Stimulated activated CD4-positive, alpha-beta T cell treated with anti-CD3 and anti-CD28 coated beads, Interleukin-12 subunit alpha, Interleukin-12 subunit beta, amount 100 ng/mL, for 48 hours (primary cell): ENCODE data around the gene FAM83D.
"Not testable (repeated sequence)": the region's sequence is repeated elsewhere in the genome, so short reads cannot be mapped to it uniquely, and the experiment has no call there.

Source experiments
- DNase-seq, 3 donors: peaks; one replicate each; pipeline ENCODE4 v3.0.0-alpha.2; 2020; ENCODE audit warnings: low read depth in 2 of 3, low spot score in 1 of 3

The FAM83D gene

DNA sequence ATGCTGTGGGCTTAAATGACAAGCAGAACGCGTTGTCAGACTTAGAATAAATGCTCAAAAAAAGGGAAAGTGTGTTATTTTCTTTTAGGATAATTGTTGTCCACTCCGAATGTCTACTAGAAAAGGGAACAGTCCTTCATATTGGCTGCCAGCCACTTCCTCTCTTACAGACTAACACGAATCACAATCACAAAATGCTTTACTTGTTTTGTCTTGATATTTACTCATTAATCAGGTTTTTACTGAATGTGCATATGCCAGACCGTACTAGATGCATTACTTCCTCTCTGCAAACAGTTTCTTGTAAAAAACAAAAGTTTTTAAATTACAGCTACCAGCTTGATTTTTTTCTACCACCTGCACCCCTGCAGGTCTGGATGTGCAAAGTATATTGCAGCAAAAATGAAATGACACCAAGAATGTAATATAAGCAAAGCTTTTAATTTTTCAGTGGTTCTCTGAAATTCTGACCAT is 36.7 kb downstream of the FAM83D start:
- no peak for DNase-seq

GRCh38 chr20:38963745-38964144 is 37.5 kb downstream of the FAM83D start:
- DNase-seq = no peak

DNA sequence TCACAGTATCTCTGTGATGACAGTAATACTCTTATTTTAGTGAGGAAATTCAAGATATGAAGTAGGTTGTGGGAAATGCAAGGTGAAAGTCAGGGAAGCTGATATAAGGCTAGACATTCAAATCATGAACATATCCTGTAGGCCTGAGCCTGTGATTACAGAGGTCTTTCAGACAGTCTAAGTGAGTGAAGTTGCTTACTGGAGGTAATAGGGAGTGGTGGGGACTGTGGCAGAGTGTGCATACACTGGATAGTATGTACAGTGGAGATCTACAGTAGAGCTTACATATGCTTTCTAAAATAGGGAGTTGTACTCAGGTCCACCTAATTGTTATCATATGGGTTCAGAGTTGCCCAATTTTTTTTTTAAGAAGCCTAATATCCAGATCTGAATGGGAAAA is 39.0 kb downstream of the FAM83D start:
- no peak for DNase-seq

DNA sequence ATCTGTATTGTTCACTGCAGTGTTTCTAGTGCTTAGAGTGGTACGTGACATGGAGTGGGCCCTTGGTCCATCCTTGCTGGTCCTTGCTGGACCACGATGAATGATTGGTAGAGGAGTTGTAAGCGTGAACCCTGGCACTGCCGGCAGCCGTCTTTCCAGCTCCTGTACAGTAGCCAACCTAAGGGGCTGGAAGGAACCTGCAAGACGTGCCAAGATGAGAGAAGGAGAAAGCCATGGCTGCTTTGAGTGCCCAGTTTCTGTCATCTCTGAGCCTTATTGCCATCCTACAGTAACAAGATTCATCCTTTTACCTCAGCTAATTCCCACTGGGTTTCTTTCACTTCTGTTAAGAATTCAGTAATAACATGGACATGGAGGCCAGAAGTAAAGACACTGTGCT is 41.9 kb downstream of the FAM83D start:
- no peak for DNase-seq

DNA sequence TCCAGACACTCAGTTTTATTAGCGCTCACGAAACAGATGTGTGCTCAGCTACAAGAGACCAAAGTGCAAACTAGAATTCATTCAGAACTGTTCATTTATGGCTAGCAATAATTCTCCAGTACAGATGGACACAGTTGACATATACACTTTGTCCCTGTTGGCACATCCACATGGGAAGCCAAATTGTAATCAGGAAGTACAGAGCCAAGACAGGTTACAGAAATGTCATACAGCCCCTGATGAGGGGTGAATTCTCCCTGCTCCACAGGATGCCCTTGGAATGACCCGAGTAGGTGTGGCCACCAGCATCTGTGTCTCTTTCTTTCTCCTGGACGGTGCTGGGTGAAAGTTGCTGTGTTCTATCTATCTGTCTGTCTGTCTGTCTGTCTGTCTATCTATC is 43.5 kb downstream of the FAM83D start:
- no peak for DNase-seq

DNA sequence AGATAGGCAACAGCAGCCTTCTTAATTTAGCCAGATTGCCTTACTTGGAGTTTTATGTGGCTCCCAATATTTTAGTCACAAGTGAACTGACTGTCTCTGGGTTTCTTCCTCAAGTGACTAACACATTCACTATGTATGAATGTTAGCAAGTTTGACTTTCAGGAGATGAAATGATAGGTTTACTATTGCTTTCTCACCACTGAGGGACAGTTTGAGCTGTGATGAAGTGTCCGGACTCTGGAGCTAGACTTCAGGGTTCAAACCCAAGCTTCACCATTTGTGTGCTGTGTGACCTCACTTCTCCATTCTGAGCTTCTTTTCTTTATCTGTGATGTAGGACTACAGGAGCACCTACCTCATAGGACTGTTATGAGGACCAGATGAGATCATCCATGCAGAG is 44.1 kb downstream of the FAM83D start:
- no peak for DNase-seq

DNA sequence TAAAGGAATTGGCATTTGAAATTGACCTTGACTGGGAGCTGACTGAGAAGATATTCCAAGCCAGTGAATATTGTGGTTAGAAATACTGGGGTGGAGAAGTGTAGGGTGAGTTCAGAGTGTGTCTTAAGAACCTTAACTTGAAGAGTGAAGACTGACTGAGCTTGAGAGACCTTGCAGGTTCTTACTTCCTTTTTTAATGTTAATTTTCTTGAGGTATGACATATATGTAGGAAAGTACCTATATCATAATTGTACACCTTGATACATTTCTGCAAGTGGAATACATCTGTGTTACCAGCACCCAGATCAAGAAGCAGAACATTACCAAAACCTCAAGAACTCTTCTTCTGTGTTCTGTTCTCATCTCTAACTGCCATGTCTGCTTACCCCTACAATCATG is 46.9 kb downstream of the FAM83D start:
- DNase-seq = no peak

GRCh38 chr20:38973645-38974044 is 47.4 kb downstream of the FAM83D start:
- no peak for DNase-seq

GRCh38 chr20:38975539-38976120 is 49.4 kb downstream of the FAM83D start:
- DNase-seq = no peak

DNA sequence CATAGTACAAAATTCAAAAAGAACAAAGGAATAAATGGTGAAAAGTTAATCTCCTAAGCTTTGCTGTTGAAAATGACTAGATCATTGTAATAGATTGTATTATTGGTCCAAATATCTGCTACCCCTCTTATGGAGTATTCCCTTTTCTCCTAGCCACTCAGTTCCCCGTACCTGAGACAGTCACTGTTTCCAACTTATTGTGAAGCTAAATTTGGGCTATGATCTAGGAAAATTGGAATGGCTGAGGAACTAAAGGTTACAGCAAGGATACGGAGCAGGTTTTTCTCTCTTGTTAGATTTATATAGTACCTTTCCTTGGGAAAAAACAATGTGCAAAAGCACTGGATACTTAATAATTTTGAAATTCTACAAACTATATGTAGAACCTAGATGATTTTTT is 53.2 kb downstream of the FAM83D start:
- DNase-seq = no peak

DNA sequence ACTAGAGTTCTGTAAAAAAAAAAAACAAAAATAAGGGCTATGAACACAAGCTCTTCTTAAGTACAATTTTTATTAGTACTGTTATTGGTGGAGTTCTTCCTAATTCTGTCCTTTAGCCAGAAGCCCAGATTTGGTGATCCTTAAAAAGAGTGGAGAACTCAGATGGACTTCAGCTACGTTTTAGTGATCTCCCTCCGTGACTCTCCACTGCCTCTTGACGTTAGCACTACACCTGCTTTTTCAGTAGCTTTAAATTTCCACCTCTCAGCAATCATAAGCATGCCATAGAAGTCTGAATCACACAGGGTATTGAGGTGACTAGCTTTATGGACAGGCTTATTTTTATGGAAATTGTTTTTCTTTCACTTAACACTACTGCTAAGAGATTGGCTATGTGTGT is 53.6 kb downstream of the FAM83D start:
- DNase-seq = no peak

DNA sequence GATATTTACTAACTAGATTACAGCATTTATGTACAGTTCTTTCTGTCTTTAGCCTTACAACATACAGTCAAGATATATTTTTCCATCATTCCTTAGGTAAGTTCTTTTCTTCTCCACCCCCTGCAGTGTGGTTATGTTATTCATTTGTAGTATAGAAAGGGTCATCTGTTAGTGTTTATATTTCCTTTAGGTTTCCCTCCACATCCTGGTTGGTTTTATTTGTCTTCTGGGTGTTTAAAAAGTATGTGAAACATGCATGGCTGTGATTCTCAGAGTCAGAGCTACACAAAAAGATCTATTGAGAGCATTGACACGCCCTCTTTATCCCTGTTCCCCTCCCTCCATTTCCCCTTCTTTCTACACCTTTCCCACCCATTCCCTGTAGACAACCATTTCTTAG is 56.1 kb downstream of the FAM83D start:
- no peak for DNase-seq

GRCh38 chr20:38985060-38985459 is 58.8 kb downstream of the FAM83D start:
- no peak for DNase-seq

- DNase-seq = no peak
Observed at GRCh38 chr20:38985603-38986170, 59.5 kb downstream of the FAM83D start.

- DNase-seq = no peak
Observed at GRCh38 chr20:38986663-38987062, 60.4 kb downstream of the FAM83D start.

DNA sequence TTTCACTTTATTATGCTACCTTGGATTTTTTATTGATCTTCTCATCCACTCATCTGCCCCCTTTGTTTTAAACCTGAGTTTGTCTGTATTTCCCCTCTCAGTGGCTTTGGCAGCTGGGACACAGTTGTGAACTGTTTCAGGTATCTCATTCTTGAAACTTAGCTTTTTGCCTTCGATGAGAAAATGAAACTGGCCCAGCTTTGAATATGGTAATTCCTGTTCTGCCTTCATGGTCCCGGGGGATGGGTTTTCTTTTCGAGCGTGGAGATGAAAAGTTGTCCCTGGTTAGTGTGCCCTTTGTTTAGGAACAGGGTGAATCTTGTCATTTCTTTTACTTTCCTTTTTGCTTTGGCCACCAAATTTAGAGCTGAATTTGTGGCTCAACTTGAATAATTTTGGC is 61.6 kb downstream of the FAM83D start:
- no peak for DNase-seq

- no peak for DNase-seq
Observed at GRCh38 chr20:38990728-38991127, 64.5 kb downstream of the FAM83D start.

DNA sequence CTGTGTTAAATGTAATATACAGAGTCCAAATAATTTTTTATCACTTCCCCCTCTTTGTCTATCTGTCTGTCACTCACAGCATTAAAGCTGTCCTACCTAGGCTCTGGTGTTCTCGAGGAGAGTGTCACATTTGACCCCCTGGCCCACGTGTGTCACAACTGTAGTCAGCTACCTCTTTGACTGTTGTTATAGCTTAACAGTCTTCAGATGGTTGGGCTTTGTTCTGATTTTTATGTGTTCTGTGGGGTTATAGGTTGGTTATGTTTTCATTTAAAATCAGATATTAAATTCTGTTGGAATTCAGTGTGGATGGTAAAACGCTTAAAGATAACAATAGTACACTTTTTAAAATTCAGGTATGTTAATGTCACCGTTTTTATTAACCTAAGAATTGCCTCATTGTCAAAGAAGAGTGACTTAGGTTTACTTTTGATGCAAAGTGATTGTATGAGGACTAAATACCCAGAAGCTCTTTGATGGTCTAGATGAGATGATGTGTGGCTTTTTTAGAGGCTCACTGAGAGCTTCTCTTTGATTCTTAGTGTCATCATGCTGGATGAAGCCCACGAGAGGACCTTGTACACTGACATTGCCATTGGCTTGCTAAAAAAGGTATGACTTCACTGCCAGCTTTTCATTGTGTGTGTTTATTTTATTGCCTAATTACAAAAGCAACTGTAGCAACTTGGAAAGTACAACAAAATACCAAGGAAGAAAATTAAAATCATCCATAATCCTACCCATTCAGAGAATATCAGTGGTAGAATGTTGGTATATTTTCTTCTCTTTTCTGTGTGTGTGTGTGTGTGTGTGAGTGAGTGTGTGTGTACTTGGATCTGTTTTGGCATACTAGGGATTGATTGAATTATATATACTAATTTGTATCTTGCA is 65.8 kb downstream of the FAM83D start:
- no peak for DNase-seq

DNA sequence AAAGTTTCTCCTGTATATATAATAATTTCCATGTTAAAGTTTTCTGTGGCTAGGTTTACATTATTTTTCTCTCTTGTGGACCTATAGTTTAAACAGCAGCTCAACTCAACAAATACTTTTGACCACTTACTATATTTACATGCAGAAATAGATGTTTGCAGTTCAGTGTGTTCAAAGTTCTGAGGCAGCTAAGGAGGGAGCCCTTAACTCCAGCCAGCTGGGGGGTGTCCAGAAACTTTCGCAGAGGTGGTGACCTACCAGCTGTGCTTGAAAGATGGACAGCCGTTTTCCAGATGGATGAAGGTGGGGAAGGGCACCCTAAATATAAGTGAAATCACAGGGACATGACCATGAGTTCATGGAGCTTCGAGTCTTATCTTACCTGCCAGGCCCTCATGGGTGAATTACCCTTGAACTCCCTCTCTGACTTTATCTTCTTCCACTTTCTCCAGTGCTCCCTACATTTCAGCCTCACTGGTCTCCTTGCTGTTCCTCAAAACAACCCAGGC is 69.4 kb downstream of the FAM83D start:
- DNase-seq = no peak

DNA sequence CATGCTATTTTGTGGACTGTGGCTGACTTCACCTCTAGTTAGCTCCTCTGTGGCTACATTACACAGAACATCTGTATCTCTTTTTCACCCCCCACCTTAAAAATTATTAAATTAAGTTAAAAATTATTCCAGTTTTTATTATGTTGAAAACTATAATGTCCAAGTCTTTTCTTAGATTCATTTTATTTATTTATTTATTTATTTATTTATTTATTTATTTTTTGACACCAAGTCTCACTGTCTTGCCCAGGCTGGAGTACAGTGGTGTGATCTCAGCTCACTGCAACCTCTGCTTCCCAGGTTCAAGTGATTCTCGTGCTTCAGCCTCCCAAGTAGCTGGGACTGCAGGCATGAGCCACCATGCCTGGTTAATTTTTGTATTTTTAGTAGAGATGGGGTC is 70.6 kb downstream of the FAM83D start:
- DNase-seq = not testable (repeated sequence)

- DNase-seq = peak; percentile 44 to 61 (median 58)
Observed at GRCh38 chr20:38997622-38998021, 71.4 kb downstream of the FAM83D start.

DNA sequence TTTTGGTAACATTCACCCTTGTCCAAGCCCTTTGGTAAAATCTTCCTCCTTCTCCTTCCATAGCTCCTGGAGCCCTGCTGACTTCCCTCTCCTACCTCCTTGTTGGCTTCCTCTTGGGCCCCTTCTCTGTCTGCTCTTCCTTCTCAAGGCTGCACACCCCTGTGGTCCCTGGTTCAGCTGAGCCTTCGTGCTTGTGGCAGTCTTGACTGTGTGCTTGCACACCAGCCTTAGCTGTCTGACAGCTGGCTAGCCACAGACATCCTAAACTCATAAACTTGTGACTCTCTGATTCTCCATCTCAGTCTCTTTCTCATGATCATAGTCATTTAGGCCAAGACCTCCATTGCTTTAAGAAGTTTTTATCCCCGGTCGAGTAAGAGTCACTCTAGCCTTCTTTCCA is 73.0 kb downstream of the FAM83D start:
- no peak for DNase-seq
